Hematopoietic multipotent progenitor cell treated with erythropoietin and hydrocortisone succinate and interleukin-3 and kit ligand, for 6 days (in vitro differentiated cells): ENCODE results near the gene ASB15.

Experiments
- DNase-seq: peaks from one replicate; pipeline ENCODE4 v3.0.0-alpha.2; 2015

The ASB15 gene

DNA sequence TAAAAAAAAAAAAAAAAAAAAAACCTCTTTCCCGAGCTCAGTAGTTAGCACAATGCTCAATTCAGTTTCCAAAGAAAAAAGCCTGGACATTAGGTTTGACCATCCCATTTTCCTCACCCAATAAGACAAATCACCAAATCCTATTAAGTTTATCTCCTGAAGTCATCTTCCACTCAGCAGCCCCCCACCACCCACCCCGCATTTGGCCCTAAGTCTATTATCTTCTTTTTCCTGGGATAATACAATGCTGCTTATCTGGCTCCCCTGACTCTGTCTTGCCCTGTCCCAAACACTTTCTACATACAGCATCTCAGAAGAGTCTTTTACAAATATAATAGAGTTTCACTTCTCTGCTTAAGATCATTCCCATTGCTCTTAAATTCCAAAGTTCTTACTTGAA is 36.3 kb downstream of the ASB15 start:
- no peak for DNase-seq

DNA sequence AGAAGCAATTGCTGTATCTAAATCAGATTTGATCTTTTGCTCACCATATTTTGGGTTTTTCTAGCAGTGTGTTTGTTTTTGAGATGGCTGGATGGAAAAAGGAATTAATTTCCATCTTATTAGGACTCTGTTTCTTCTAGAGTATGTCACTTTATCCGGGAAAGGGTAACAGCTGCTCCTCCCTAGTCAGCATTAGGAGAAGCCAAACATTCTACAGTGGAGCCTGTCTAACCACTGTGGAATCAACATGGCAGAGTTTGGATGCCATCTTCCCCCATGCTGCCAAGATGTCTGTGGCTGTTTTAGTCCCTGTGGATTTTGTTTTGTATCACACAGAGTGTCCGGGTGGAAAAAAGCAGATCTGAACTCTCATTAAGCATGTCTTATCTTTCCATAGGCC is 38.0 kb downstream of the ASB15 start:
- DNase-seq, result no peak

DNA sequence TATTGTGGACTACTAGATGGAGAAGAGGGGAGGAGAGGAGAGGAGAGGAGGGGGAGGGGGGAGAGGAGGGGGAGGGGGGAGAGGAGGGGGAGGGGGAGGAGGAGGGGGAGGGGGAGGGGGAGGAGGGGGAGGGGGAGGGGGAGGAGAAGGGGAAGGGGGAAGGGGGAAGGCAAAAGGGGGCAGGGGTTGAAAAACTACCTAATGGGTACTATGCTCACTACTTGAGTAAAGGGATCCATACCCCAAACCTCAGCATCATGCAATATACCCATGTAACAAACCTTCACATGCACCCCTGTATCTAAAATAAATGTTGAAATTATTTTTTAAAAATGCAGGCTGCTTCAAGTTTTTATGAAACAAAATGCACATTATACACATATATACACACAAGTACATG is 39.0 kb downstream of the ASB15 start:
- DNase-seq, result no peak

DNA sequence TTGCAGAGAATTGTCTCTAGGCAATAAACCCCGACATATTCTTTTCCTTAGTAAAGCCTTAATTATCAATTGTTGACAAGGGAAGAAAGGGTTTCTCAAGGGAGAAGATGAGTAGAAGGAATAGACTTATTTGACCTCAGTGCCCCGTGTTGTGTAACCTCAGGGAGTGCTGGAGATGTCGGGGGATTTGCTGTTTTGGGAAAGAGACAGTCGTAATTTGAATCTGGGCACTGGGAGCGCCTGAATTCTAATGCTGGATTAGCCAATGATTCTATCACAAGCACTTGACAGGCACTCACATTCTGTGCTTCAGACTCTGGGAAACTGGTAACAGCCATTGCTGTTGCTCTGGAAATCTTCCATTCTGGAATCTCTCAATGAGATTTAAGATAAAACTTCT is 40.3 kb downstream of the ASB15 start:
- DNase-seq, result no peak

DNA sequence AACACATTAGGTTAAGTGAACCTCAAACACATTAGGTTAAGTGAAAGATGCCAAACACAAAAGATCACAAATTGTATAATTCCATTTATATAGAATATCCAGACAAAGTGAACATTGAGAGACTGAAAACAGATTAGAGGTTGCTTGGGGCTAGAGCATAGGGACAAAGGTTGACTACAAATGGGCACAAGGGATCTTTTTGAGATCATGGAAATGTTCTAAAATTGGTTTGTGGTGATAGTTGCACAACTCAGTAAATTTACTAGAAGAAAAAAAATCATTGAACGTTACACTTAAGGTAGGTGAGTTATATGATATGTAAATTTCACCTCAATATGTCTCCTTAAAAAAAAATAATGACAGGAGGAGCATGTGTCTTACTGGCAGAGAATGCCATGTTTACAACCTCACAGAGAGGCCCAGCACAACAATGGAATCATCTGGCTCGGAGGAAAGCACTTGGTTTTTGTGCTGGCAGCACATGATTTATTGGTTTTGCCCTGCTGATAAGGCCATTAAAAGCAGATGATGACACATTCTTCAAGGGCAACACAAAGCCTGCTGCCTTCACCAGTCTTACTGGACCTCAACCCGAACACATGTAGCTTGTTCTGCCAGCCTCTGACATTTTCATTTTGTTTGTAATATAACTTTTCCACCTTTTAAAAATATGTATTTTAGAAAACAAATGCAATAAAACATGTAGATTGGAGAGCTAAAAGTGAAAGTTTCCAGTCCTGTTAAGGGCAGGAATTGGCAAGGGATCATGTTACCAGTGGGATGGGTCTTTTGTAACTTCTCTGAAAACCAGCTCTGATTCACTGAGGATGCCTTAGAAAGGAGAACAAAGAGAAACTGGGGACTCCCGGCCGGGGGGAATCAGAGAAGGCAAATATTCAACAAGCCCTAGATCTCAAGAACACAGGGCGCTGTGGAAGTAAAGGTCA is 42.1 kb downstream of the ASB15 start:
- DNase-seq, result no peak

DNA sequence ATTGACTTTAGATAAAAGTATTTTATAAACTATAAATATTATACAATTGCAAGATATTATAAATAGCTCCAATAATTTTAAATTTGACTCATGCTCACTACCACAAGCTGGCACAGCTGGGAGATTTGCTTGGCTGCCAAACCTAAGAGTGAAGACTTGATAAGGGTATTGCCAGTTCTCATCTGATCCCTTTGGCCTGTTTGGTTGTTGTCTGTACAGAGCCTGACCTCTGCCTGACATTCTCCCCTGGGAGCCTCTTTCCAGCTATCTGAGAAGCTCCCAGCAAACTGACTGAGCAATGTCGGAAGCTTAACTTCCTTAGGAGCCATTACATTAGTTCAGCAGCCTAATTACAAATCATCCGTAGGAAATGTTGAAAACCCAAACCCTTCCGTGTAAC is 43.9 kb downstream of the ASB15 start:
- no peak for DNase-seq

DNA sequence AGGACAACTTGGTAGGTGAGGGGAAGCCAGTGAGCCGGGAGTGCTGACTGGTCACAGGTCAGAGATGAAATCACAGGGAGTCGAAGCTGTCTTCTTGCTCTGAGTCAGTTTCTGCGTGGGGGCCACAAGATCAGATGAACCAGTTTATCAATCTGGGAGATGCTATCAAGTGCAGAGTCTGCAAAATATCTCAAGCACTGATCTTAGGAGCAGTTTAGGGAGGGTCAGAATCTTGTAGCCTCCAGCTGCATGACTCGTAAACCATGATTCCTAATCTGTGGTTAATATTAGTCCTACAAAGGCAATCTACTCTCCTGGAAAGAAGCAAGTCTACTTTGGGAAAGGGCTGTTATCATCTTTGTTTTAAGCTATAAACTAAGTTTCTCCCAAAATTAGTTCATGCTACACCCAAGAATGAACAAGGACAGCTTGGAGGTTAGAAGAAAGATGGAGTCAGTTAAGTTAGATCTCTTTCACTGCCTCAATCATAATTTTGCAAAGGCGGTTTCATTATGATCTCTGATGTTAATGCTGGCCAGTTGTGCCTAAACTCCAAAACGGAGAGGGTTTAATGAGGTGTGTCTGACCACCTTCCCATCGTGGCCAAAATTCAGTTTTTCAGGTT is 45.6 kb downstream of the ASB15 start:
- DNase-seq, result no peak

DNA sequence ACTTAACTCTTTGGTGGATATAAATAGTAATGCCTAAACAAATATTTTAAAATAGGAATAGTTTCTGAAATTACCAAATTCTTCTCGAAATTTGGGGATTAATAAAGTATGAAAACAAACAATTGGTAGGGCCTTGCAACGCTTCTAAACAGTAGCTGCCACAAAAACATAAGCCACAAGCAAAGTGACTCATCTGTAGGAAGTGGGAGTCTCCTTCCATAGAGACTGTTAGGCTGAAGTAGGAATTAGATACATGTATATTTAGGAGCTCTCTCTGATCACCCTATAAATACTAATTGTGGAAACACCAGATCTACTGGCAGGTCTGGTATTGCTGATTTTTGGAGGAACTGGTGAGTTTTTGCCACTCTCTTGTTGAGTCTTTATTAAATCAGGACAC is 48.3 kb downstream of the ASB15 start:
- no peak for DNase-seq

DNA sequence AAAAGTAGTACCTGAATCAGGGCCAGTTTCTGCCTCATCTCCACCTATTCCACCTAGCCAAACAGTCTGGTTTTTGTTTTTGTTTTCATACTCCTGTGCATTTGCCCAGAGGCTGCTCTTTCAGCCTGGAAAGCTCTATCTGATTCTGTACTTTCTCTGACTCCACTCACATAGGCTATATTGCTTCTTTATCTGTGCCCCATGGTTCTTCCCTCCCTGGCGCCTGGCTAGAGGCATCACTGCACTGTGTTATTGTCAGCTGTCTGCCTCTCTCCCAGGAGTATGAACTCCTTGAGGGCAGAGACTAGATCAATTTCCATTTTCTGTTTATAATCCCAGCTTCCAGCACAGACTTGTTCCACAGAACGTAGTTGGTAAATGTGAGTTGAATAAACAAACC is 49.0 kb downstream of the ASB15 start:
- no peak for DNase-seq

DNA sequence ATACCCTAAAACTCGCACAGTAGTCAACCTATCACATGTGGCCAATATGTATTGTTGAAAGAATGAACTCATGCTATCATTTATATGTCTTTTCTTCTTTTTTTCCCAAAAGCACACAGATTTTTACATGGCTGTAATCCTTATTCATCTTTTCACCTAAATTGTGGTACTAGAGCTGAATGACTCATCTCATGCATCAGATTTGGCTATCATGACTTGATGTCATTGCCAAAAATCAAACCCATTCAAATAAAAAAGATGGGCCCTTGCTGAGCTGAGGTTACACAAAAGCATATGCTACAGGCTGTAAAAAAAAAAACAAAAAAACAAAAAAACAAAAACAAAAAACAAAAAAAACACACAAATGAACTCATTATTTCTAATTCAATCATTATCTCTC is 50.8 kb downstream of the ASB15 start:
- no peak for DNase-seq

DNA sequence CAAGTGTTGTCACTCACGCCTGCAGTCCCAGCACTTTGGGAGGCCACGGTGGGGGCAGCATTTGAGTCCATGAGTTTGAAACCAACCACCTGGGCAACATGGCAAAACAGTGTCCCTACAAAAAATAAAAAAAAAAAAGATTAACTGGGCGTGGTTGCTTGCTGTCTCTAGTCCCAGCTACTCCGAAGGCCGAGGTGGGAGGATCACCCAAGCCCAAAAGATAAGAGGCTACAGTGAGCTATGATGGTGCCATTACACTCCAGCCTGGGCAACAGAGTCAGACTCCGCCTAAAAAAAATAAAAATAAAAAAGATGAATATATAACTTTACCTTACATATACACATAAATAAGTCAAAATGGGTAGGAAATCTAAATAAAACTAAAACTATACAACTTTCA is 51.5 kb downstream of the ASB15 start:
- no peak for DNase-seq

DNA sequence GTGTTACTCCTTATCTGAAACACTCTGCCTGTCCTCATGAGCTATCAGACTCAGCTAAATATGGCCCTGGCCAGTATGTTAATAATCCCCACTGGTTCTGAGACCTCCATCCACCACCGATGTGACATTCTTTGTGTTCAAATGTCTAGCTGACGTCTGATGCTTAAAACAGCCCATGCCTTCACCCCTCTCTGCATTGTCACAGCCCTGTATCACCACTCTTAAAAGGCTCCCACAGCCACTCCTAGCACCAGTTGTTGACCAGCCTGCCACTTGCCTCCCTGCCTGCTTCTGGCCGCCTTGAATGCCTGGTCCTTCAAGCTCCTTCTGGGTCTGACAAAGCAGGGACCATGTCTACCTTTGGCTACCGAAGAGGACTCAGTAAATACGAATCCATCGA is 54.0 kb downstream of the ASB15 start, which contains the start of gene LMOD2:
LMOD2 (plus strand) TSS at position 253 of the 400 bp plus-strand sequence; CDS start at position 351, 98 bp downstream.
- no peak for DNase-seq

DNA sequence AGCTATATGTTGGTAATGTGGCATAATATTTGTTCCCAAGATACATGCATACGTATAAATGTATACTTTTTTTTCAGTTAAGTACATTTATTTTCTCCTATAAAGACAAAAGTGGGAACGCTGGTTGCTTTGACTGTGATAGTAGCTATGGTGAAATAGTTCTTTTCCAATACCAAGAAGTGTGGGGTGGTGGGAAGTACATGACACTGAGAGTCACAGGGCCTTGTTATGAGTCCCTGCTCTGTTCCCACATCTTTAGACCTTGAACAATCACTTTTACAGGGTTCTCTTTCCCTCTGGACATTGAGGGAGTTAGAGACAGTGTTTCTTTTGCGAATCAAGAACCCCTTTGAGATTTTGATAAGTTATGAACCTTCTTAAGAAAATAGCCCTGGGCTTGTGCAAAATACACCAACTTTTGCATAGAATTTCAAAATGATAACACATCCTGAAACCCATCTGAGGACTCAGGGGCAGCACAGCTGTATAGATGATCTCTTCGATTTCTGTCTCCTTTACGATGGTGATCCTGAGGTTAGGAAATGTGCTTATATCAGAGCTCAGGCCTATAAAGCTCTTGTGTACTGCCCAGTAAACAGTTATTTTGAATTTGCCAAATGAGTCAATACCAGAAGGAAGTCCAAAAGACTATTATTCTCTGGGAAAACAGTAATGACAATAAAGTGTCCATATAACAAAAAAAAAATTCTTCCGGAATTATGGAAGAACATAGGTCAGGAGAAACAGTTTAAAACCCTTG is 55.1 kb downstream of the ASB15 start:
- no peak for DNase-seq

DNA sequence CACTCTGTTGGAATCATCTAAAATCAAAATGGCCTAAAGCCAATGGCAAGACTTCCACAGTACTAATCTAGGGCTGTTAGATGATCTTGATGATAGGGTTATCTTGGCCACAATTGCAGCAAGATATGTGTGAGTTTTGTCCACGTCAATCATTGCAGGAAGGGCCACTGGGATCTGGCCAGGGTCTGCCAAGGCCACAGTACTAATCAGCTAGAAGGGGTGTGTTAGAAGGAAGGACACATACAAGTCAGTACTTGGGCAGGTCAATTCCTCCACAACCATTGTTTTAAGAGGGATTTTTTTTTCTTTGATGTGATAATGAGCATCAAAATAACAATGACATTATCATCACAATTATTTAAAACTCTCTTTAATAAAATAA is 55.7 kb downstream of the ASB15 start:
- no peak for DNase-seq

DNA sequence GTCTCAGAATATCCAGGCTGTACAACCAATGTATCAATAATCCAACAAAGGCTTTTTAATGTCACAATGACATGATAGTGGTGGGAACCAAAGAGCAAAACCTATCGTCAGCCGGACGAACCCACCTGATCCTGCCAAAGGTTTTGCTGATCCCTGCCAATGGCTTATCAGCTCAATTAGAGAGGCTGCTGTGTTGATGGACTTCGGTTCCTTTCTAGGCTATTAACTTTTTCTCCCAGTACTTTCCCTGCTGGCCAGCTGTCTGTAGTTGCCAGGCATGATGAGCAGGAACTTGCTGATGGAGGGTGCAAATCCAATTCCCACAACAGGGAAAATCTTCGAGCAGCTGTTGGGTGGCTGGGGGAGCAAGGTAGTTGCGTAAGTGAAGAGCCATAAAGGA is 56.4 kb downstream of the ASB15 start:
- DNase-seq, result no peak

DNA sequence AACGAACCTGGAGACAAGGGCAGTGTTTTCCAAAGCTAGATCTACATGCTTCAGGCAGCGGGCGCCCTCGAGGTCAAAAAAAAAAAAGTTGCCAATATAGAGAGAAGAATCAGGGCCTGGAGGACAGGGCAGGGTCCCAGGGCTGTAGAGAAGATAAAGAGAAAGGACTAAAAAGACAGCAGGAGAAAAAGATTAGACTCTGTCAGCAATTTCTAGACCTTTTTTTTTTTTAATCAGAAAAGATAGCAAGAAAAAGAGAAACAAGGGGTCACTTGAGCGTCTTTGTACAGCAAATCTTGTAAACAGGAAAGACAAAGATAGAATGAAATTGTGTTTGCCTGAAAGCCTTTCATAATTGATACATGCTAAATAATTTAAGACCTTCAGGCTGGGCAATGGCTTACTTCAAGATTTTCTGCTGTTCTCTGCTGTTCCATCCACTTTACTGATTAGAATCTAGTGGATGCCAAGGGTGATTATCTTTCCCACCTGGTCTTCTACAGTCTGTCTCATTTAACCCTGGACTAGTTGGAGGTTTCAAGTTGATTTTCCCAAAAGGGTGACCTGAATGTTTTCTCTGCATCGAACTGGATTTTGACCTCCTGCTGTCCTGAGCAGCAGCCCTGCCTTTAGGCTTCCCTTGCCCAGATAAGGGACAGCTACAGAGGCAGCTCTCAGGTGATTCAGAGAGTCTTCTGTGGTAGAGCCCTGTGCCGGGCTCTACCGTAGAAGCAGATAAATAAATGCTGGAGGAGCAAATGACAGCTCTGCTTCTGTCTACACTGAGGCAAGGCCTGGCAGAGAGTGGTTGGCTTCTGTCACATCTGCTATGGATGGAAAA is 59.1 kb downstream of the ASB15 start:
- DNase-seq, result no peak

DNA sequence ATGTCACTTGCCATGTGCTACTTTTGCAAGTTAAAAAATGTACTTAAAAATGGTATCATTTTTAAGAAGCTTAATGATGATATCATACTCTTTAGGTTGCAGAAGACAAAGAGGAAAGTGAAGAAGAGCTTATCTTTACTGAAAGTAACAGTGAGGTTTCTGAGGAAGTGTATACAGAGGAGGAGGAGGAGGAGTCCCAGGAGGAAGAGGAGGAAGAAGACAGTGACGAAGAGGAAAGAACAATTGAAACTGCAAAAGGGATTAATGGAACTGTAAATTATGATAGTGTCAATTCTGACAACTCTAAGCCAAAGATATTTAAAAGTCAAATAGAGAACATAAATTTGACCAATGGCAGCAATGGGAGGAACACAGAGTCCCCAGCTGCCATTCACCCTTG is 60.1 kb downstream of the ASB15 start:
- no peak for DNase-seq

DNA sequence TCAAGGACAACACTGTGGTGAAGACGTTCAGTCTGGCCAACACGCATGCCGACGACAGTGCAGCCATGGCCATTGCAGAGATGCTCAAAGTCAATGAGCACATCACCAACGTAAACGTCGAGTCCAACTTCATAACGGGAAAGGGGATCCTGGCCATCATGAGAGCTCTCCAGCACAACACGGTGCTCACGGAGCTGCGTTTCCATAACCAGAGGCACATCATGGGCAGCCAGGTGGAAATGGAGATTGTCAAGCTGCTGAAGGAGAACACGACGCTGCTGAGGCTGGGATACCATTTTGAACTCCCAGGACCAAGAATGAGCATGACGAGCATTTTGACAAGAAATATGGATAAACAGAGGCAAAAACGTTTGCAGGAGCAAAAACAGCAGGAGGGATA is 60.7 kb downstream of the ASB15 start:
- no peak for DNase-seq

DNA sequence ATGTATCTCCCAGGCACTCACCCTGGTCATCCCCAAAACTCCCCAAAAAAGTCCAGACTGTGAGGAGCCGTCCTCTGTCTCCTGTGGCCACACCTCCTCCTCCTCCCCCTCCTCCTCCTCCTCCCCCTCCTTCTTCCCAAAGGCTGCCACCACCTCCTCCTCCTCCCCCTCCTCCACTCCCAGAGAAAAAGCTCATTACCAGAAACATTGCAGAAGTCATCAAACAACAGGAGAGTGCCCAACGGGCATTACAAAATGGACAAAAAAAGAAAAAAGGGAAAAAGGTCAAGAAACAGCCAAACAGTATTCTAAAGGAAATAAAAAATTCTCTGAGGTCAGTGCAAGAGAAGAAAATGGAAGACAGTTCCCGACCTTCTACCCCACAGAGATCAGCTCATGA is 61.1 kb downstream of the ASB15 start:
- DNase-seq, result no peak

DNA sequence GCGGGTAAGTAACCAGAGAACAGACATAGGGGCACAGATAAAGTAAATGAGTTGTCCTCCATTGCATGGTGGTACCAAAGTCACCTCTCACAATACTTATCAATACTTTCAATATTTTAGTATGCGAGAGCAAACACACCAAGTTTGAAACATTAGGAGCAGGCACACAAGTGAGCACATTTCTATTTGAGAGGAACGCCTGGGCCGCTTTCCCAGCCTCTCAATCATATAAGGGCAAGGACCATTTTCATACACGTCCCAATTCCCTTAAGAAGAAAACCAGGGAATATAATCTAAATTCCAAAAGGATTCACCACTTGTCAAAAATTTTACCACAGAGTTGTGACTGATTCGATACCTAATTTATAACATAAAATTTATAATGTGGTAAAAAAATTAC is 61.6 kb downstream of the ASB15 start:
- no peak for DNase-seq

DNA sequence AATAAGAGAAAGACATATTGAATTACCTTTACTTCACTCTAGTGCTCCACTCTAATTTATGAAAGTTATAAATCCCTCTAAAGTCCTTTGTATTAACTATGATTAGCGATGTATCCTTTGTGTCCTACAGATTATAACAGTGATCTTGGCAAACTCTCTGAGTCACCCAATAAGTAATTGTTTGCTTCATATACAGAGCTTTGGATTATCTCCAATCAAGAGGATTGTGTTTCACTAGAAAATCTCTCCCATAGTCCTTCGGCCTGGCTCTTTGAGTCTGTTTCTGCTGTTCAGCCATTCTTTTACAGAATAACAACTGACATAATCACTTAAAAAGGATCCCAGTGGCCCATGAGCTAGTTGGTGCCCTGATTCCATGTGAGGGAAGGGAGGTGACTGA is 63.5 kb downstream of the ASB15 start:
- DNase-seq, result no peak

DNA sequence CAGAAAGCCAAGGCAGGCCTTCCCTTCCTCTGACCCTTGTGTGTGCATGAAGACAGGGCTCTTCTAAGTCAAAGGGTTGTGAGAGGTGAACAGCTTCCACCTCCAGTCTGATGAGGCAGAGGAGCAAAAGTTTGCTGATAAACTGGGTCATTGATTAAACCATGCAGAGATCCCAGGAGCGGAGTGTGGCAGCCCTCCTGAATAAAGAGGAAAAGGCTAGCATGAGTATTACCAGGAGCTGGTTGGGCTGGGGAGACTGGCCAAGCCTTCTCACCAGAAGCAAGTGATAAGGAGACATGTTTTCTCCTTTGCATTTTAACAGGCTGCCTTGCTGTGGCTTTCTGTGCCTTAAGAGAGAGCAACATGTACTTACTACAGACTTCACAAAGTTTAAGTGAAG is 64.3 kb downstream of the ASB15 start:
- DNase-seq, result no peak

DNA sequence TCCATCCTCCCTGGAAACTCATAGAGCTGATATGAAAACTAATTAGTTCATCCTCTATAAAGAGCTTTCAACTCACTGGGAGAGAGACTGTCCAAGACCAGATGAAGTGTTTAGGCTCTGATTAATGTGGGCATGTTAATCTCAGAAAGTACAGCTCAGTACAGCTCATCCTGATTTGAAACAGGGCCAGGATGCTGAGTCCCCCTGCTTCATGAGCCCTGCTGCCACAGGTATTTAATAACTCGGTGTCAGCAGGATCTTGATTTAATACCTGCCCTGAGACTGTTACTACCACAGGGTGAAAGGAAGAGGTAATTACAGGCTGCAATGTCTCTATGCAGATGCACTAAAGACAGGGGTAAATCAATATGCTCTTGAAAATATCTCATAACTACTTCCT is 64.9 kb downstream of the ASB15 start:
- DNase-seq, result no peak
